HepG2 (cell line): Measurements from ENCODE around the gene HABP2. TPM values are rescaled to one million over a fixed set of nuclear protein-coding genes. Genes with fewer than 3 reads are reported as not detected.

Experiments
- ATAC-seq: fragments of 200-7000 bp; cut with Tn5 transposase; 3 replicates; pipeline ENCODE4 v1.9.1; 2020; ENCODE audit warnings: mild to moderate bottlenecking, moderate library complexity
- BruUV-seq: library from RNA; stranded (reverse); fragments of 400-500 nt; replicated peaks from 2 replicates; lab custom pipeline; 2021; lab: Mats Ljungman, UMichigan
- CTCF ChIA-PET: fragments of 300-600 bp; formaldehyde crosslinking; extraction: SDS; loops from one replicate; lab custom pipeline; 2021; ENCODE audit warnings: low total read pairs, inconsistent platforms, low intra/inter-chr PET ratio; lab: Yijun Ruan, JAX
- POLR2A ChIA-PET: fragments of 350-600 bp; sonication (Branson Sonifier 250); formaldehyde crosslinking; loops from one replicate; lab custom pipeline; 2020; ENCODE audit warnings: antibody characterized with exemption, inconsistent platforms; lab: Yijun Ruan, JAX
- DNase-seq: peaks from one replicate; pipeline ENCODE4 v3.0.0-alpha.2; 2015; ENCODE audit warnings: low spot score
- FAIRE-seq: peaks from 3 replicates; lab custom pipeline; 2011; peaks lifted over from hg19 to GRCh38; lab: Jason Lieb, UNC
- H2AFZ ChIP-seq: one replicate; pipeline ENCODE4 v1.6.1; 2011; ENCODE audit warnings: low read length, inconsistent platforms
- H3K27ac ChIP-seq: fragments of 300-600 bp; 3 replicates; pipeline ENCODE4 v1.8.0; 2011; ENCODE audit warnings: mixed run types, mild to moderate bottlenecking, mixed read lengths, low read length, inconsistent platforms; ENCODE audit not compliant: insufficient read depth; ENCODE audit errors: extremely low read length
- H3K27me3 ChIP-seq, 2 experiments: fragments of 200-600 bp in 1 of 2; 2 replicates in 1 of 2; 3 replicates in 1 of 2; pipeline versions ENCODE4 v1.6.0 to v1.8.0; 2011; ENCODE audit warnings: low read length in 2 of 2, mild to moderate bottlenecking in 2 of 2, moderate library complexity in 2 of 2, inconsistent platforms in 1 of 2; ENCODE audit not compliant: insufficient read depth in 2 of 2, control insufficient read depth in 1 of 2
- H3K36me3 ChIP-seq, 2 experiments: fragments of 200-600 bp in 1 of 2; replicated peaks in 1 of 2; 2 replicates in 1 of 2; 3 replicates in 1 of 2; pipeline versions ENCODE4 v1.5.1 to v1.8.0; 2011; ENCODE audit warnings: low read length in 2 of 2, inconsistent platforms in 1 of 2; ENCODE audit not compliant: insufficient read depth in 2 of 2, control insufficient read depth in 1 of 2
- H3K4me1 ChIP-seq: 2 replicates; pipeline ENCODE4 v1.5.1; 2012; ENCODE audit warnings: low read length, inconsistent platforms; ENCODE audit not compliant: insufficient read depth
- H3K4me2 ChIP-seq: 2 replicates; pipeline ENCODE4 v1.6.0; 2011; ENCODE audit warnings: low read depth, low read length, inconsistent platforms
- H3K4me3 ChIP-seq, 3 experiments: fragments of 200-600 bp in 1 of 3; sonication (generic), shearing (Covaris generic) in 1 of 3; replicated peaks in 1 of 3; 2 replicates each; pipeline ENCODE4 v1.5.1; 2011 to 2016; ENCODE audit warnings: low read length in 3 of 3, inconsistent platforms in 2 of 3, low read depth in 2 of 3, mild to moderate bottlenecking in 2 of 3, control low read depth in 1 of 3, mixed read lengths in 1 of 3; ENCODE audit not compliant: insufficient read depth in 1 of 3
- H3K79me2 ChIP-seq: one replicate; pipeline ENCODE4 v1.6.1; 2011; ENCODE audit warnings: low read length, inconsistent platforms; ENCODE audit not compliant: insufficient read depth
- H3K9ac ChIP-seq: 2 replicates; pipeline ENCODE4 v1.6.0; 2011; ENCODE audit warnings: mild to moderate bottlenecking, low read depth, low read length, inconsistent platforms; ENCODE audit not compliant: insufficient read depth
- H3K9me3 ChIP-seq: 2 replicates; pipeline ENCODE4 v1.5.1; 2012; ENCODE audit warnings: mild to moderate bottlenecking, low read length
- H4K20me1 ChIP-seq: 2 replicates; pipeline ENCODE4 v1.6.0; 2011; ENCODE audit warnings: inconsistent platforms, mild to moderate bottlenecking, low read length, moderate library complexity; ENCODE audit not compliant: insufficient read depth
- CENPX ChIP-seq: sonication (generic); formaldehyde crosslinking; IDR thresholded peaks from 2 replicates; pipeline ENCODE4 v1.9.0; 2021; ENCODE audit warnings: mild to moderate bottlenecking, missing genetic modification reagents, moderate library complexity
- EEA1 ChIP-seq: sonication (generic); formaldehyde crosslinking; IDR thresholded peaks from 2 replicates; pipeline ENCODE4 v1.5.1; 2020; ENCODE audit warnings: mild to moderate bottlenecking, missing genetic modification reagents, borderline replicate concordance
- KMT2A ChIP-seq: sonication (generic); formaldehyde crosslinking; IDR thresholded peaks from 2 replicates; pipeline ENCODE4 v1.4.0; 2020; ENCODE audit warnings: missing genetic modification reagents
- SALL2 ChIP-seq: sonication (generic); formaldehyde crosslinking; IDR thresholded peaks from 2 replicates; pipeline ENCODE4 v1.8.1; 2023; ENCODE audit warnings: mild to moderate bottlenecking, missing genetic modification reagents, inconsistent platforms
- ZFP41 ChIP-seq: sonication (generic); formaldehyde crosslinking; IDR thresholded peaks from 2 replicates; pipeline ENCODE4 v1.4.0; 2020; ENCODE audit warnings: mild to moderate bottlenecking, missing genetic modification reagents, borderline replicate concordance
- ZIK1 ChIP-seq: sonication (generic); formaldehyde crosslinking; IDR thresholded peaks from 2 replicates; pipeline ENCODE4 v1.5.0; 2020; ENCODE audit warnings: mild to moderate bottlenecking, low read depth, missing genetic modification reagents, borderline replicate concordance
- WGBS: methylation state at CpG from one replicate; pipeline ENCODE4 v1.1.6; 2017; ENCODE audit warnings: low lambda C conversion rate; 5-methylcytosine and 5-hydroxymethylcytosine counted together
- in situ Hi-C: cut with HindIII; loops from 2 replicates; pipeline ENCODE4 v1.10.0; 2017; ENCODE audit warnings: low pct_unique_long_range_greater_than_20kb; ENCODE audit not compliant: extremely low pct_ligation_motif_present
- intact Hi-C: fragments of 100-400 bp; cut with micrococcal nuclease; formaldehyde crosslinking; loops from one replicate; pipeline ENCODE4 v1.10.0; 2022; ENCODE audit not compliant: unreplicated experiment
- polyA plus RNA-seq, 8 experiments: library from polyadenylated mRNA; depleted of rRNA in 3 of 8; stranded (reverse) in 7 of 8; unstranded in 1 of 8; fragments of >200 nt; fragmentation: Illumina TruSeq in 4 of 8; extraction: Trizol in 4 of 8; gene quantifications; 2 replicates each; pipeline versions ENCODE4 v1.2.1 to v1.2.3, GENCODE V29; 2011 to 2016; ENCODE audit warnings: low read depth in 4 of 8, missing spikeins in 1 of 8, mixed read lengths in 1 of 8; ENCODE audit not compliant: insufficient read depth in 1 of 8
- total RNA-seq, 5 experiments: library from RNA; depleted of rRNA; stranded (reverse); fragments of >200 nt; fragmentation: Illumina TruSeq; extraction: Trizol; gene quantifications; 2 replicates each; pipeline ENCODE4 v1.2.3, GENCODE V29; 2016; ENCODE audit warnings: low read depth in 1 of 5
- TF ChIP-seq, protein P1 (sequence below): sonication (generic); formaldehyde crosslinking; IDR thresholded peaks from 2 replicates; pipeline ENCODE4 v1.4.0; 2020; ENCODE audit warnings: mild to moderate bottlenecking, missing genetic modification reagents
- TF ChIP-seq, protein P2 (sequence below): sonication (generic); formaldehyde crosslinking; IDR thresholded peaks from 2 replicates; pipeline ENCODE4 v1.4.0; 2020; ENCODE audit warnings: missing genetic modification reagents

Gene HABP2
- total and polyA plus RNA-seq, 2 of the 13 experiments (the other 11 are each of a cell fraction or from before 2014, with no cell fraction given) = 0.12 to 0.13 TPM

DNA sequence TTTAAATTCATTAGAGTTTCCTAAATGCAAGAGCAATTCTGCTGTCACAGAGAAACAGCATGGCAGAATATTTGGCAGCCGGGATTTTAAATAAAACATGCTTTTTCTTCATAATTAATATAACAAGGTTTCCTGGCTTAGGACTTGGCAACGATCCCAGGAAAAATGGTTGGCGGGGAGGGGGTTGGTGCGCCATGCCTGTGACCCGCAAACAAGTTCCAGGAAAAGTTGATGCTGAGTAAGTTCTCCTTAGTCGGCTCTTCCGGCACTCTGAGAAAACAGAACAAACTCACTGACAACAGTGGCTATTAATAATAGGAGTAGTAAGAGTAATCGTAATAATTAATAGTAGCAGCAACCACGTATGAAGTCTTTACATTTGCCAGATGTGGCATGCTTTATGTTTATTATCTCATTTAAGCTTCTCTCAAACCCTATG, 4.6 kb downstream of the HABP2 start (continued):
- no peak for TF ChIP-seq CENPX (CRISPR knock-in tag)
- no peak for TF ChIP-seq KMT2A (CRISPR knock-in tag)

GRCh38 chr10:113557903-113558321, 5.1 kb downstream of the HABP2 start:
- Histone ChIP-seq H3K79me2 (no peaks in the 10 kb centered on the region), H3K4me2 (no peak overlapping the region), H3K27me3 (peaks cover 0 to 4% of the 10 kb centered on the region in 2 experiments; a peak in 1 of 5 replicates), H3K27ac (no peak overlapping the region), H4K20me1 (no peaks in the 10 kb centered on the region), H3K4me3 (no peak overlapping the region), H3K36me3 (no peaks in the 10 kb centered on the region), H3K9me3 (no peaks in the 10 kb centered on the region), H3K9ac (no peak overlapping the region), H3K4me1 (peaks cover 21% of the 10 kb centered on the region), H2AFZ (no peak overlapping the region)
- intact Hi-C loops = no loop called here
- BruUV-seq = no TSS peak
- ChIA-PET POLR2A (no interaction called here), CTCF (no interaction called here)
- ATAC-seq (no peak), DNase-seq (no peak), FAIRE-seq (no peak)
- WGBS = 60% methylated on average over 9 of the region's 9 CpGs
- in situ Hi-C loops = no loop called here
- TF ChIP-seq SALL2 (CRISPR knock-in tag) = no peak
- TF ChIP-seq KMT2A (CRISPR knock-in tag) = no peak

DNA sequence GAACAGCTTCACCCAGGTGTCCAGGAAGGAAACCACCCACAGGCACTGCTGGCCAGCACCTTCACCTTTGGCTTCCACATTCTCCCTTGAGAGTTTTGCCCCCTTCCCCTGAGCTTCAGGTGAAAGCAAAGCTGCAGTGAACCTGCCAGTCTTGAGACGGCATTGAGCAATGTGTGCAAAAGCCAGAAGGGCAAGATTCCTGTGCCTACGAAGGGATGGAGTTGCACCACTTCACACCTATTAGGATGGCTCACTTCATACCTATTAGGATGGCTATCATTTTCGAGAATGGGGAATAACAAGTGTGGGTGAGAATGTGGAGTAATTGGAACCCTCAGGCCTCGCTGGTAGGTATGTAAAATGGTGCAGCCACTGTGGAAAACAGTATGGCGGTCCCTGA, 7.2 kb downstream of the HABP2 start:
- Histone ChIP-seq H3K9ac (no peak overlapping the region), H4K20me1 (no peaks in the 10 kb centered on the region), H3K9me3 (no peaks in the 10 kb centered on the region), H3K79me2 (no peaks in the 10 kb centered on the region), H3K4me3 (no peak overlapping the region), H2AFZ (no peak overlapping the region), H3K4me1 (peaks cover 22% of the 10 kb centered on the region), H3K36me3 (no peaks in the 10 kb centered on the region), H3K27me3 (no peaks in the 10 kb centered on the region; a peak in 1 of 5 replicates), H3K27ac (no peak overlapping the region), H3K4me2 (no peak overlapping the region)
- WGBS = 42% methylated on average over 5 of the region's 5 CpGs
- no peak for DNase-seq
- FAIRE-seq = no peak
- CTCF ChIA-PET = no interaction called here
- in situ Hi-C loops (no loop called here), intact Hi-C loops (no loop called here)
- POLR2A ChIA-PET = no interaction called here
- no TSS peak for BruUV-seq
- ATAC-seq = no peak
- TF ChIP-seq ZIK1 (CRISPR knock-in tag) = no peak
- TF ChIP-seq, protein P1, sequence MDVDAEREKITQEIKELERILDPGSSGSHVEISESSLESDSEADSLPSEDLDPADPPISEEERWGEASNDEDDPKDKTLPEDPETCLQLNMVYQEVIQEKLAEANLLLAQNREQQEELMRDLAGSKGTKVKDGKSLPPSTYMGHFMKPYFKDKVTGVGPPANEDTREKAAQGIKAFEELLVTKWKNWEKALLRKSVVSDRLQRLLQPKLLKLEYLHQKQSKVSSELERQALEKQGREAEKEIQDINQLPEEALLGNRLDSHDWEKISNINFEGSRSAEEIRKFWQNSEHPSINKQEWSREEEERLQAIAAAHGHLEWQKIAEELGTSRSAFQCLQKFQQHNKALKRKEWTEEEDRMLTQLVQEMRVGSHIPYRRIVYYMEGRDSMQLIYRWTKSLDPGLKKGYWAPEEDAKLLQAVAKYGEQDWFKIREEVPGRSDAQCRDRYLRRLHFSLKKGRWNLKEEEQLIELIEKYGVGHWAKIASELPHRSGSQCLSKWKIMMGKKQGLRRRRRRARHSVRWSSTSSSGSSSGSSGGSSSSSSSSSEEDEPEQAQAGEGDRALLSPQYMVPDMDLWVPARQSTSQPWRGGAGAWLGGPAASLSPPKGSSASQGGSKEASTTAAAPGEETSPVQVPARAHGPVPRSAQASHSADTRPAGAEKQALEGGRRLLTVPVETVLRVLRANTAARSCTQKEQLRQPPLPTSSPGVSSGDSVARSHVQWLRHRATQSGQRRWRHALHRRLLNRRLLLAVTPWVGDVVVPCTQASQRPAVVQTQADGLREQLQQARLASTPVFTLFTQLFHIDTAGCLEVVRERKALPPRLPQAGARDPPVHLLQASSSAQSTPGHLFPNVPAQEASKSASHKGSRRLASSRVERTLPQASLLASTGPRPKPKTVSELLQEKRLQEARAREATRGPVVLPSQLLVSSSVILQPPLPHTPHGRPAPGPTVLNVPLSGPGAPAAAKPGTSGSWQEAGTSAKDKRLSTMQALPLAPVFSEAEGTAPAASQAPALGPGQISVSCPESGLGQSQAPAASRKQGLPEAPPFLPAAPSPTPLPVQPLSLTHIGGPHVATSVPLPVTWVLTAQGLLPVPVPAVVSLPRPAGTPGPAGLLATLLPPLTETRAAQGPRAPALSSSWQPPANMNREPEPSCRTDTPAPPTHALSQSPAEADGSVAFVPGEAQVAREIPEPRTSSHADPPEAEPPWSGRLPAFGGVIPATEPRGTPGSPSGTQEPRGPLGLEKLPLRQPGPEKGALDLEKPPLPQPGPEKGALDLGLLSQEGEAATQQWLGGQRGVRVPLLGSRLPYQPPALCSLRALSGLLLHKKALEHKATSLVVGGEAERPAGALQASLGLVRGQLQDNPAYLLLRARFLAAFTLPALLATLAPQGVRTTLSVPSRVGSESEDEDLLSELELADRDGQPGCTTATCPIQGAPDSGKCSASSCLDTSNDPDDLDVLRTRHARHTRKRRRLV (CRISPR knock-in tag) = no peak
- TF ChIP-seq ZFP41 (CRISPR knock-in tag) = no peak
- TF ChIP-seq, protein P2, sequence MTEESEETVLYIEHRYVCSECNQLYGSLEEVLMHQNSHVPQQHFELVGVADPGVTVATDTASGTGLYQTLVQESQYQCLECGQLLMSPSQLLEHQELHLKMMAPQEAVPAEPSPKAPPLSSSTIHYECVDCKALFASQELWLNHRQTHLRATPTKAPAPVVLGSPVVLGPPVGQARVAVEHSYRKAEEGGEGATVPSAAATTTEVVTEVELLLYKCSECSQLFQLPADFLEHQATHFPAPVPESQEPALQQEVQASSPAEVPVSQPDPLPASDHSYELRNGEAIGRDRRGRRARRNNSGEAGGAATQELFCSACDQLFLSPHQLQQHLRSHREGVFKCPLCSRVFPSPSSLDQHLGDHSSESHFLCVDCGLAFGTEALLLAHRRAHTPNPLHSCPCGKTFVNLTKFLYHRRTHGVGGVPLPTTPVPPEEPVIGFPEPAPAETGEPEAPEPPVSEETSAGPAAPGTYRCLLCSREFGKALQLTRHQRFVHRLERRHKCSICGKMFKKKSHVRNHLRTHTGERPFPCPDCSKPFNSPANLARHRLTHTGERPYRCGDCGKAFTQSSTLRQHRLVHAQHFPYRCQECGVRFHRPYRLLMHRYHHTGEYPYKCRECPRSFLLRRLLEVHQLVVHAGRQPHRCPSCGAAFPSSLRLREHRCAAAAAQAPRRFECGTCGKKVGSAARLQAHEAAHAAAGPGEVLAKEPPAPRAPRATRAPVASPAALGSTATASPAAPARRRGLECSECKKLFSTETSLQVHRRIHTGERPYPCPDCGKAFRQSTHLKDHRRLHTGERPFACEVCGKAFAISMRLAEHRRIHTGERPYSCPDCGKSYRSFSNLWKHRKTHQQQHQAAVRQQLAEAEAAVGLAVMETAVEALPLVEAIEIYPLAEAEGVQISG (CRISPR knock-in tag) = no peak
- no peak for TF ChIP-seq EEA1 (CRISPR knock-in tag)
